ENCODE data around the gene ERBIN.
"Not testable (repeated sequence)": the region's sequence is repeated elsewhere in the genome, so short reads cannot be mapped to it uniquely, and the experiment has no call there.

The ERBIN gene

GRCh38 chr5:65886387-65886786 is 40.0 kb upstream of the ERBIN start:
- H3K4me3 ChIP-seq (ENCODE audit: low read depth, low read length), result no peak overlapping the region
- TF ChIP-seq CTCF (IDR thresholded peaks at IDR 0.05; ENCODE audit: borderline replicate concordance, insufficient read depth, low read depth, low read length), result no peak

- not testable (repeated sequence) for H3K4me3 ChIP-seq (ENCODE audit: low read depth, low read length)
These were observed 34.4 kb upstream of the ERBIN start for GRCh38 chr5:65892024-65892423.

- no peak overlapping the region for H3K4me3 ChIP-seq (ENCODE audit: low read depth, low read length)
- no peak for TF ChIP-seq CTCF (IDR thresholded peaks at IDR 0.05; ENCODE audit: borderline replicate concordance, insufficient read depth, low read depth, low read length)
These were observed 33.6 kb upstream of the ERBIN start for GRCh38 chr5:65892801-65893200.

GRCh38 chr5:65893749-65894430 is 32.5 kb upstream of the ERBIN start:
- TF ChIP-seq CTCF (IDR thresholded peaks at IDR 0.05; ENCODE audit: borderline replicate concordance, insufficient read depth, low read depth, low read length), result no peak
- H3K4me3 ChIP-seq (ENCODE audit: low read depth, low read length), result no peak overlapping the region

- no peak for TF ChIP-seq CTCF (IDR thresholded peaks at IDR 0.05; ENCODE audit: borderline replicate concordance, insufficient read depth, low read depth, low read length)
- H3K4me3 ChIP-seq (ENCODE audit: low read depth, low read length), result no peak overlapping the region
These were observed 30.5 kb upstream of the ERBIN start for GRCh38 chr5:65895891-65896290.

GRCh38 chr5:65900746-65901145 is 25.6 kb upstream of the ERBIN start:
- no peak for TF ChIP-seq CTCF (IDR thresholded peaks at IDR 0.05; ENCODE audit: borderline replicate concordance, insufficient read depth, low read depth, low read length)
- H3K4me3 ChIP-seq (ENCODE audit: low read depth, low read length), result no peak overlapping the region

GRCh38 chr5:65902104-65902503 is 24.3 kb upstream of the ERBIN start:
- no peak for TF ChIP-seq CTCF (IDR thresholded peaks at IDR 0.05; ENCODE audit: borderline replicate concordance, insufficient read depth, low read depth, low read length)

More at GRCh38 chr5:65902104-65902503, 24.3 kb upstream of the ERBIN start:
- no peak overlapping the region for H3K4me3 ChIP-seq (ENCODE audit: low read depth, low read length)

All from GM12875 (cell line).